GM18907 (cell line): ENCODE measurements around the gene BRD3OS.

Source experiments
- ATAC-seq: cut with Tn5 transposase; IDR thresholded peaks from one replicate; pipeline ENCODE4 v1.9.1; 2021; ENCODE audit warnings: mild to moderate bottlenecking, moderate library complexity; ENCODE audit not compliant: unreplicated experiment

Gene BRD3OS

GRCh38 chr9:134003237-134003636 is 22.0 kb upstream of the BRD3OS start:
- no peak for ATAC-seq

- ATAC-seq = no peak
Measured at GRCh38 chr9:134004131-134004873, 21.0 kb upstream of the BRD3OS start.

- ATAC-seq = no peak
Measured at GRCh38 chr9:134004881-134005280, 20.4 kb upstream of the BRD3OS start.

- no peak for ATAC-seq
Measured at GRCh38 chr9:134005381-134005780, 19.9 kb upstream of the BRD3OS start.

- ATAC-seq = no peak
Measured at GRCh38 chr9:134007150-134007549, 18.1 kb upstream of the BRD3OS start.

GRCh38 chr9:134007571-134007970 is 17.7 kb upstream of the BRD3OS start:
- ATAC-seq = no peak

GRCh38 chr9:134010310-134011173 is 14.7 kb upstream of the BRD3OS start:
- no peak for ATAC-seq

GRCh38 chr9:134011401-134011800 is 13.9 kb upstream of the BRD3OS start:
- no peak for ATAC-seq

- ATAC-seq = no peak
Measured at GRCh38 chr9:134014946-134015345, 10.3 kb upstream of the BRD3OS start.

- ATAC-seq = no peak
Measured at GRCh38 chr9:134024214-134024792, 978 bp upstream of the BRD3OS start.

- ATAC-seq = peak; percentile 36
Measured at GRCh38 chr9:134025606-134026541, 593 bp downstream of the BRD3OS start.

- no peak for ATAC-seq
Measured at GRCh38 chr9:134026581-134026980, 1.3 kb downstream of the BRD3OS start.

- ATAC-seq = no peak
Measured at GRCh38 chr9:134026981-134027380, 1.7 kb downstream of the BRD3OS start.

GRCh38 chr9:134027561-134027960 is 2.3 kb downstream of the BRD3OS start:
- no peak for ATAC-seq

GRCh38 chr9:134028076-134028475 is 2.8 kb downstream of the BRD3OS start:
- ATAC-seq = no peak

GRCh38 chr9:134028575-134029247 is 3.4 kb downstream of the BRD3OS start:
- no peak for ATAC-seq

GRCh38 chr9:134029248-134030226 is 4.3 kb downstream of the BRD3OS start:
- ATAC-seq = no peak

- ATAC-seq = no peak
Measured at GRCh38 chr9:134030821-134031470, 5.7 kb downstream of the BRD3OS start.
